Measurements from ENCODE around the gene BEND2. TPM values are rescaled to one million over a fixed set of nuclear protein-coding genes. Genes with fewer than 3 reads are reported as not detected.

The BEND2 gene
- total RNA-seq, 4 donors from 2014 or later: not detected

- no peak for TF ChIP-seq CTCF (IDR thresholded peaks at IDR 0.05)
- ATAC-seq (ENCODE audit: low FRiP score) (no peak), DNase-seq (ENCODE audit: low spot score) (no peak)
These were observed 47.7 kb downstream of the BEND2 start for GRCh38 chrX:18172970-18173369.

GRCh38 chrX:18170910-18171309 is 49.8 kb downstream of the BEND2 start:
- DNase-seq (ENCODE audit: low spot score) (no peak), ATAC-seq (ENCODE audit: low FRiP score) (no peak)
- TF ChIP-seq CTCF (IDR thresholded peaks at IDR 0.05): no peak

- no peak for ATAC-seq (ENCODE audit: low FRiP score)
These were observed 54.6 kb downstream of the BEND2 start for GRCh38 chrX:18166068-18166467.

GRCh38 chrX:18160369-18160768 is 60.3 kb downstream of the BEND2 start:
- DNase-seq (ENCODE audit: low spot score): no peak
- no peak for TF ChIP-seq CTCF (IDR thresholded peaks at IDR 0.05)
- ATAC-seq (ENCODE audit: low FRiP score): no peak

More at GRCh38 chrX:18166068-18166467, 54.6 kb downstream of the BEND2 start:
- no peak for DNase-seq (ENCODE audit: low spot score)
- TF ChIP-seq CTCF (IDR thresholded peaks at IDR 0.05): no peak

- DNase-seq (ENCODE audit: low spot score) (no peak), ATAC-seq (ENCODE audit: low FRiP score) (no peak)
- no peak for TF ChIP-seq CTCF (IDR thresholded peaks at IDR 0.05)
These were observed 61.7 kb downstream of the BEND2 start for GRCh38 chrX:18158963-18159362.

GRCh38 chrX:18151649-18152048 is 69.0 kb downstream of the BEND2 start:
- no peak for ATAC-seq (ENCODE audit: low FRiP score)
- no peak for DNase-seq (ENCODE audit: low spot score)
- no peak for TF ChIP-seq CTCF (IDR thresholded peaks at IDR 0.05)

GRCh38 chrX:18151157-18151556 is 69.5 kb downstream of the BEND2 start:
- DNase-seq (ENCODE audit: low spot score) (no peak), ATAC-seq (ENCODE audit: low FRiP score) (no peak)
- no peak for TF ChIP-seq CTCF (IDR thresholded peaks at IDR 0.05)
